HS-27A (cell line): Measurements from ENCODE around the gene IL1RAPL1.

Experiments used
- DNase-seq: peaks from one replicate; pipeline ENCODE4 v3.0.0-alpha.2; 2012; ENCODE audit warnings: low read depth, missing footprints

Gene IL1RAPL1

DNA sequence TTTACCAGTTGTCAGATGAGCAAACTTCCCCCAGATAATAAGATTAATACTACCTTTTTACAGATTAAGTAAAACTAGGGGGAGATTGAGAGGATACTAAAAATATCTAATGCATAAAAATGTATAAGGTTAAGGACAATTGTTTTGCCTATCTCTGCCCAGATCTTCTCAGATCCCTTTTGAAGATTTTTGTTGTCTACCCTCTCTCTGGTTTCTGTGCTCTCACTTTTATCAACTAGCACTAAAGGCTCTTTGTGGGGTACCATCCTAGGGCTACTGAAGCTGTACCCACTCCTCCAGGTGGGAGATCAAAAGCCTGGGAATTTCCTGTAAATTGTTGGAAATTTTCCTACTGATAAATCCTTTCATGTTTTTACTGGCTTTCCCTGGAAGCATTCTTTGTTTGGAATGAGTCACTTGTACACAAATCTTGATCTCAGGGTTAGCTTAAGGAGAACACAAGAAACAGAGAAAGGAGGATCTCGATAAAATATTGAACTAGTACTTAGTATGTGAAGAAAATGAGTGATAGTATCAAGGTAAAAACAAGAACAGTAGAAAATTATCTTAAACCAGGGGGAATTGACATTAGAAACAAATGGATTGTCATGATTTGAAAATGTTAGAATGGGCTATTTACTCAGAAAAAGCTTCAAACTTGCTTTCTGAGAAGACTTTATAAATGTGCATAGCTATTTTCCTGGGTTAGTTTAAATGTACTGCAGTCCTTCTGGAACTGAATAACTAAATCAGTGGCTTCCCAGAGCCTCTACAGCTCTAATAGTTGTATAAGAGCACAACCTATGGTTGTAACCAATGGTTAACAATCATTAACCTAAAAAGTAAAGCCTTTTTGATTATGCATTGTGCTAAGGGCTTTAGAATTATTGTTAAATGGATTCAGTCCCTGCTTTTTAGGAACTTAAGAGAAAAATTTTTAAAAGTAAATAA lies 948.2 kb downstream of the IL1RAPL1 start:
- no peak for DNase-seq

DNA sequence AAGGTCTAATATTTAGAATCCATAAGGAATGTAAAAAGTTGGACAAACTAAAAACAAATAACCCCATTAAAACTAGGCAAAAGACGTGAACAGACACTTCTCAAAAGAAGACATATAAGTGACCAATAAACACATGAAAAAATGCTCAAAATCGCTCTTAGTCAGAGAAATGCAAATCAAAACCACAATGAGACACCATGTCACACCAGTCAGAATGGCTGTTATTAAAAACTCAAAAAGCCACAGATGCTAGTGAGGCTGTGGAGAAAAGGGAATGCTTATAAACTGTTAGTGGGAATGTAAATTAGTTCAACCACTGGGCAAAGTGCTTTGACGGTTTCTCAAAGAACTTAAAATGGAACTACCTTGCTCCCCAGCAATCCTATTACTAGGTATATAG lies 953.8 kb downstream of the IL1RAPL1 start:
- DNase-seq = no peak

DNA sequence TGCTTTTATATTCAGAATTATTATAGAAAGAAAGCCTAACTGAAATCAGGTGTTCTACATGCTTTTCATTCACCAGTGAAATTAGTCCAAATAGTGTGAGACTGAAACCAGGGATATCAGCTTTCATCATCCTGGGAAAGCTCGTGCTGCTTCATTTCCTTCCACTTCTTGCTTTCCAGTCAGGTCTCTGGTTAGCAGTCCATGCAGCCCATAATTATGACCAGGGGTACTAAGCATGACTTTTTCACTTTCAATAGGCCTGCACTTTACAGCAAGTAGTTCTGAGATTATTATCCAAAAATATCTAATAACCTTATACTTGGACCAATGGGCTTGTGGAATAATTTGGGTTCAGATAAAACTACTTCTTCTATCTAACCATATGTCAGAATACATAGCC lies 954.9 kb downstream of the IL1RAPL1 start:
- no peak for DNase-seq

DNA sequence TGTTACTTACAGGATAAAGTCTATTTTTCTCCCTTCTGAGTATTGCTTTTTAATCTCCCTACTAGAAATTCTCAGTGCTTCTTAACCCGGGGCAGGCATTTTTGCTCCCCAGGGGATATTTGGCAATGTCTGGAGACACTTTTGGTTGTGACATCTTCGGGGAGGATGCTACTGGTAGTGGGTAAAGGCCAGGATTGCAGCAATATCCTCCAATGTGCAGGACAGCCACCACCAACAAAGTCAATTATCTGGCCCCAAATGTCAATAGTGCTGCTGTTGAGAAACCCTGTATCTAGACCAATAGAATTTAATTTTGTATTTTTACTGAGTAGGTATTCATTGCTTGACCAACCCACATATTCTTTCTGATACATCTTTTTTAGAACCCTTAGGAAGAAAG lies 958.6 kb downstream of the IL1RAPL1 start:
- DNase-seq = no peak

DNA sequence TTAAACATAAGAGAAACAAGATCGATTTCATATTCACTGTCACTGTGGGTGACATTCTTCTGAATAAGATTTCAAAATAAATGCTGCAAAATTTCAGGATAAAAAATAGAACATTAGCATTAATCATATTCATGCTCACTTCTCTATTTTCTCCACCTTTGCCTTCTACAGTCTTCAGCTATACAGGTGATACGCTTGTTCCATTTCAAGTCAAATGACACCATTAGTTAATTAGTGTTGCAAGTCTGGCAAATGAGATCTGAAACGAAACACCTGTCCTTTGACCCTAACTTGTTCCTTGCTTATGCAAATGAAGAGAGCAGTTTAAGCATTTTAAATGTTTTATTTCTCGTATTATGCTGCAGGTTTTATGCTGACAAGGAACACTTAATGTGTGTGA lies 960.6 kb downstream of the IL1RAPL1 start:
- no peak for DNase-seq

DNA sequence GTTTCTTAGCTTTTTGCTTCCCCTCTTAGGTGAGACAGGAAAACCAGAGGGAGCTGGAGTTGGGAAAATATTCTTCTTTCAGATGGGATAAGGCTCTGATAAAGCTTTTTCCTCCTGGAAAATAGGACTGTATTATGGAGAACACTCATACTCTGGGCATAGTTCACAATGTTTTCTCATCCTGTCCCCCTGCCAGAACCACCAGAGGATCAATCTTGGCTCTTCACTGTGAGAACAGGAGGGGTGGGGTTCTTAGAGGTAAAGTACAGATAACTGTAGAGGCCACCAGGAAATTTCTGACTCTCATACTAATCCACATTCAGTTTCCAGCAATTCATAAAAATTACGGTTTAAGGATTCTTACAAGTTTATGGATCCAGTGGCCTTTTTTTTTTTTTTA lies 966.3 kb downstream of the IL1RAPL1 start:
- no peak for DNase-seq

DNA sequence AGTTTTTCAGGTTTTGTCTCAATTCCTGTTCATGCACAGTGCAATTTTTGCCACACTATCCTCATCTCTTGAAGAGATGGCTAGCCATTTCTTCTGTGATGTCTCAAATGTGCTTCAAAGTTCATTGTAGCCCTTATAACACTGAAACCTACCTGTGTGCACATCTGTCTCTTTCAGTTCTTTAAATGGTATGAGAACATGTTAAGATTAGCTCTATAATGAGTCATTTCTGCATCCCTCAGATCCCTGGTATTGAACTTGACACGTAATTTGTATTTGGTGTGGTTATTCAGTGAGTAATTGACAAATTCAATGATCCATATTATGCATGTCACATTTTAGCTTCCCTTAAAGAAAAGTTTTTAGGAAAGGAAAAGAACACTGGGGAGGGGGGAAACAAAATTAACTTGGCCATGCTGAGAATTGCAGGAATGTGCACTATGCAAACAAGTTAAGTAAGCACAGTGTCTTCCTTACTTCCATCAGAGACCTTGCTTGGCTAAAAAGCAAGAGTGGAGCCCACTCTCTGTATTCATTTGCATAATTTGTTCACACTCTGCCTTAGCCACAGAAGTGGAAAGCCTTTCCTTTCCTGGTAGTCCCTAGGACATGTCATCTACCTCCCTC lies 968.3 kb downstream of the IL1RAPL1 start:
- no peak for DNase-seq

DNA sequence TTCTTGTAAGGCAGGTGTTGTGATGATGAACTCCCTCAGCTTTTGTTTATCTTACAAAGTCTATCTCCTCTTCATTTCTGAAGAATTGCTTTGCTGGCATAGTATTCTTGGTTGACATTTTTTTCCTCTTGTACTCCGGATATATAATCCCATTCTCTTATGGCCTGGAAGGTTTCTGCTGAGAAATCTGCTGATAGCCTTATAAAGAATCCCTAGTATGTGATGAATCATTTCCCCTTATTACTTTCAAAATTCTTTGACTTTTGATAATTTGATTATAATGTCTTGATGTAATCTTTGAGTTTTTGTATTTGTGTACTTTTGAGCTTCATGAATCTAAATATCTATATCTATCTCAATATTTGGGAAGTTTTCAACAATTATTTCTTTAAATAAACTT lies 972.8 kb downstream of the IL1RAPL1 start:
- no peak for DNase-seq

DNA sequence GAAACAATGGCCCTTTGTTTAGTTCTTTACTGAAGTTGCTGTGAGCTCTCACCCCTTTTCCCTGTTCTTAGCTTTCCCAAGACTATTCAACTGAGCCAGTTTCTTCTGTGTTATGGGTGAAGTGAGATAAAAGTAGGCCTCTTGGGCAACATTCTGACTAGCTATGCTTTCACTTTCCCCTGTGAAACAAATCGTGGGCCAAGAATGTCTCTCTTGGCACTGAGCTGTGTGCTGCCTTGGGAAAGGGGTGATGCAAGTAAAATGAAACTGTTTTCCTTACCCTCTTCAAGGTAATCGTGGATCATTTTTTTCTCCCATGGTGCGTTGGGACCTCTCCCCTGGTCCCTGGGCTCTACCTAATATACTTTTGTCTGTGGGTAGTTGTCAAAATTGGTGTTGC lies 974.2 kb downstream of the IL1RAPL1 start:
- no peak for DNase-seq

DNA sequence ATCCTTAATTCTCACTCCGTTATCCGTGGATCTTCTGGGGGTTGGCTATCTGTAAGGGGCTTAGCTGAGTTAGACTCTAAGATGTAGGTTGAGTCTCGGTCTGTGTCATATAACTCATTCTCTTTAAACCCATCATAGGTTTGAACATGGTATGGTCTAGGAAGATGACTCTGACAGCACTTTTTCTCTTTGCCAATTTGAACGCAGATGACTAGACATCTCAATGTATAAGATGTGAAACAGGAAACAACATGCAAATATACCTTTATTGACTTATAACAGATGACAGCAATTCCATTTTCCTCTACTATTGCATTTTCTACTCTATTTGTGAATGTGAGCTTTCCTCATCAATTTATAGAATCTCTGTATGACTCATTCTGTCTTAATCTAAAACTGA lies 993.3 kb downstream of the IL1RAPL1 start:
- no peak for DNase-seq

DNA sequence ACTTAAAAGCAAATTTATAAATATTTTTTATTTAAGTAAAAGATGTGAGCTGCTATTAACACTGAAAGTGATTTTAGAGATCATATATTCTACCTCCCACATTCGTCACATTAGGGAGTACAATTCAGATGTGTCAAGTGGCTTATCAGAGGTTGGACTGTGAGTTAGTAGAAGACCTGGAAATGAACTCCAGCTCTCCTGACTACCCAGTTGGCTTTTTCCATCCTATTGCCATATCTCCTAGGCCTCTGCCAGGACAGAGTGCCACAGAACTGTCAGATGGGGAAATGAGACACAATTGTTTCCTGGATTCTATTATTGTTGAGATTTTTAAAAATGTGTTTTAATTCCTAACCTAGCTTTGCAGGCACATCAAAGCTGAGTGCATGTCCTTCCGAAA lies 994.0 kb downstream of the IL1RAPL1 start:
- no peak for DNase-seq

DNA sequence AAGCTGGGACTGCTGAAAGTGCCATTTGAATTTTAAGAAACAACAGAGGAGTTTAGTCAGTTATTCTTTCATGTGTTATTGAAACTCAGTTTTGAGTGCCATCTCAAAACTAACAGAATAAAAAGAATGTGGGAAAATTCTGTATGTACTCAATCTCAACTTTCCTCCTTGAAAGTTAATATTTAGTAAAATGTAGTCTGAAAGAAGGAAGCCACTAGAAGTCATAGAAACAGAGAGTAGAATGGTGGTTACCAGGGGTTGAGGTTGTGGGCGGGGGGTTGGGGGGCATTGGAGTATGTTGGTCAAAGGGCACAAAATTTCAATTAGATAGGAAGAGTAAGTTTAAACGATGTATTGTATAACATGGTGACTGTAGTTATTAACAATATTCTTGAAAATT lies 999.9 kb downstream of the IL1RAPL1 start:
- no peak for DNase-seq

DNA sequence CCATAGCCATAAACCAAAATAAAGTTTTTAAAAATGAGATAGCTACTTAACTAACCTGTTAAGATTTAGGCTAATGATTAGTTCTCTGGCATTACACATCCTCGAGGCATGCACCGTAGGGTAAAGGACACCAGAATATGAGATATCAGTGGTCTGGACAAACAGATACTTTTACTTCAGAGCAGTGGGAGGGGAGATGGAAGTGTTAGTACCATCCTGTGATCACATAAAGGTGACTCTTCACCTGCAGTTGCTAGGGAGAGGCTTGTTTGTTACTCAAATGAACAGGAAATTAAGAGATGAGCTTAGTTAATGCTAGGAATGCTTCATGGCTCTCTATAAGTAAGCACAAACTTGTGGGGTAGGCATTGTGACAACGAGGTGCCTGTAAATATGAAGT lies 1003.7 kb downstream of the IL1RAPL1 start:
- DNase-seq = no peak

DNA sequence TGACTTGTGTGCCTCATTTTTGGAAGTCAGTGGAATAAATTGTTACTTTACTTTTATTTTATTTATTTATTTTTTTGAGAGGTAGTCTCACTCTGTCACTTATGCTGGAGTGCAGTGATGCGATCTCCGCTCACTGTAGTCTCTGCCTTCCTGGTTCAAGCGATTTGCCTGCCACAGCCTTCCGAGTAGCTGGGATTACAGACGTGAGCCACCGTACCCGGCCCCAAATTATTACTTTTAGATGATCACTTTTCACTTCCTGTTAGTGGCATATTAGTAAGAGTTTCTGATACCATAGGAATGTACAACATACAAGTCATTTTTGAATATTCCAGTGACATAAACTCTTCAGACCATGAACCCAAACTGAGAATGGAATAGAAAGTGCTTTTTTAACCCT lies 1017.1 kb downstream of the IL1RAPL1 start:
- DNase-seq = no peak

DNA sequence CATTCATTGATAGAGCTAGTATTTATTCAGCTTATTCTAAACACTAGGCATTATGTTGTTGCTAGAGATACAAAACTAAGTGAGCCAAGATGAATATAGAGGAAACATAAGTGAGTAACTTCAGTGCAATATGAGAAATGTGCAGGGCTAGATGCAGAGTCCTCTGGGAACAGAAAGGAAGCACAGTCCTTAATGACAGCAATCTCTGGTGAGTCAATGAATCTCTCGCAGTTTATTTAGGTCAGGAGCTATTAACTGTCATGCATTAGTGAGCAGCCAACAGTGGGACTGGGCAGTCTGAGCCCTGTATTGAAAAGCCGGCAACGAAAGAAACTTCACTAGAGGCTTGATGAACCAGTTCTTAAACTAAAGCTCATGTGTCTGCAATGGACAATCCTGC lies 1030.0 kb downstream of the IL1RAPL1 start:
- no peak for DNase-seq

DNA sequence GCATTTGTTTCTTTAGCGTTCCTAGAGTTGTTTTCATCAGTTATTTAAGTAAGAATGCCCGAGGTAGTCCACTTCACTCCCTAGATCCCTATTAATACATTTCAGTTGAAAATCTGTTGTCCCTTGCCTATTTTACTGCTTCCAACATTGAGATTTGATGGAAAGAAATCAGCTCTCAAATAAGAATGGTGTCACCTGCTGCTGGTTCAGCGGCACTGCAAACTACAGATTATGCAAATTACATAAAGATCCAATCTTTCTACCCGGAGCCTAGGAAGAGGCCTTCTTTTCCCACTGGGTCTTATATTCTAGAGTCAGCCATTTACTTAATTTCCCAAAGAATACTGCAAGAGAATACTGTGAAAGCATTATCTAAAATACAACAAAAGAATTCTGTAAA lies 1030.5 kb downstream of the IL1RAPL1 start:
- DNase-seq = no peak

DNA sequence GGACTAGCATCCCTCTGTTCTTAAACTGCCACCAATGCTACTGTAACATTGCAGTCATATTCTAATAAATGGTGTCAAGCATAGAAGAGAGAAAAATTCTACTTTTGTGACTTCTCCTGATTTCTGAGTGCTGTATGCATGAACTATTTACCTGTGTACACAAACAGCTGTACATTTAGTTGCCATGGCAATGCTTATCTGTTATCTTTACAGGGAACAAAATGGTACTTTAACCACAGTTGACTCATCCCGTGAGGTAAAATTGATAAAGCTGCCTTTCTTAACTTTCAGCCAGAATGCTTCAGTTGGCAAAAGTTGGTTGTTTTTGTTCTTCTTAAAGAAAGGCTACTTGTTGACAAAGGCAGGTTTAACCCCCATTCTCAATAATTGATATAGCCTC lies 1040.6 kb downstream of the IL1RAPL1 start:
- DNase-seq = no peak

DNA sequence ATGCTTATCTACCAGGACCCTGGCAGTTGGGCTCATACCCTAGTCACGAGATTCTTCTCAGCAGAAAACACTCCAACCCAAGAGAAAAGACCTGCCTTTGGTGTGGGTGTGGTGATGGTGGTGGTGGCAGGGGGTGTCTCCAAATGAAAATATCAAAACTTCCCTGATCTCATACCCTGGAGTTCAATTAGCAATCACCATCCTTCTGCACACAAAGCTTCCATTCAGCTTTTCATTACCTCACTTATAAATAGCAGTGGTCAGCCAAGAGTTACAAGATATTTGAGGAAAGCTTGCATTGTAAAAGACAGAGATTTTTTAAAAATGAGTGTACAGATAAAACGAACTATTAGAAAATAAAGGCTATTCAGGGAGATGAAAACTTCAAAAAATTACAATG lies 1047.3 kb downstream of the IL1RAPL1 start:
- no peak for DNase-seq

DNA sequence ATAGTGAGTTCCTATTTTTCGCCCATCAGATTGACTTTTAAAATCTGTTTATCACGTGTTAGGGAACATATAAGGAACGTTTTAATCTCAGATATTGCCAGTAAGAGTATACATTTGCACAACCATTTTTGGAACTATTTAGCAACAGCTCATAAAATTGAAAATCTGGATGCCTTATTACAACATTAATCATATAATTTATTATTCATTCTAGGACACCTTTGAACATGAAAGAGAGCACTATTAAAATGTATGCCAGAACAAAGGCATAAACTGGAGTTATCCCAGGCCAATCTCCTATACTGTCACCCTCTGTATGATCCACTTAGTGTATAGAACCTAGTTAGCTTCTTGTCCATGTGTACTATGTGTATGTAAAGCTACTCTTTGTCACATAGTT lies 1049.1 kb downstream of the IL1RAPL1 start:
- no peak for DNase-seq

DNA sequence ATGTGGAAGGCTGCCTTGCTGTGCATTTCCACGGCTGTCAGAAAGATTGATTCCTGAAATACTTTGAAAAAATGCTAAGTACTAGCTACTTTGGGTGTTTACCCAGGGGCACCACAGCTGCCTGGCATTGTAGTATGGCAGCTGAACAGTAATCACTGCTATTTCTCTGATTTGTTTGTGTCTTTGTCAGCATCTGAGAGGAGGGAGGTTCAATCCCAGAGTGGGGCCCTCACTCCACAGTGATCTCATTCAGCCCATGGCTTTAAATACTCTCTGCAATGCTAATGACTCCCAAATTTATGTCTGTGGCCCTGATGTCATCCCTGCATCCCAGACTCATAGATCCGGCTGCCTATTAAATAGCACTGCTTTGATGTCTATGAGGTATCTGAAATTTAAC lies 1052.9 kb downstream of the IL1RAPL1 start:
- DNase-seq = no peak

DNA sequence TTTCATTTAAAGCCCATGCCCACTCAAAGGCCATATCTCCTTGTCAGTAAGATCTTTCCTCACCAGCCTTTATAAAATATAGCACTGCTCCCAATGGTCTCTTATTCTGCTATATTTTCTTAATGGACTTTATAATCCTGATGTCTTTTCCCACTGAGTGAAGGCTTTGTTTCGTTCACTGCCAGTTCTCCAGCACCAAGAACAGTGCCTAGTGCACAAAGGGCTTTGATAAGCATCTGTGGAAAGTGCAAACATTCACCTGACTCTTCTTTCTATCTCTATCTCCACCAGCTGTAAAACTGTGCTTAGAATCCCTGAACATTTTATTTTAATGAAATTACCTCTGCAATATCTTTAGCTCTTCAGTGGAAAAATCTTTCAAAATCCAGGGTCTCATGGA lies 1054.2 kb downstream of the IL1RAPL1 start:
- DNase-seq = no peak

DNA sequence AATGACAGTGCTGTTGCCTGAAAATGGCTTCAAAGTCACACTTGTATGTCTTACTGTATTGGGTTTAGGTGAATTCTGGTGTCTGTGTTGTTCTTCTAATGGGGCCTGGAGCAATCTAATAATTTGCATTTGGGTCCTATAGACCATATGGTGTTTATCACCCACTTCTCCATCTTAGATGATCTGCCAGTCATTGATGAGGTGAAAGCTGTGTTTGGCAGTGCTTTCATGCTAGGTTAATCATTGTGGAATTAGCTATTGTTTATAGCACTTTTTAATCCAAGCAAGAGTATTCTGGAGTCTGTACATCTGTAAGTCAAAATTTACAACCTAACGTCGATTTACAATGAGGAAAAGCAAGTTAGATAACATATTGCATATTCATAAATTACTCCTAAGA lies 1055.9 kb downstream of the IL1RAPL1 start:
- DNase-seq = no peak

DNA sequence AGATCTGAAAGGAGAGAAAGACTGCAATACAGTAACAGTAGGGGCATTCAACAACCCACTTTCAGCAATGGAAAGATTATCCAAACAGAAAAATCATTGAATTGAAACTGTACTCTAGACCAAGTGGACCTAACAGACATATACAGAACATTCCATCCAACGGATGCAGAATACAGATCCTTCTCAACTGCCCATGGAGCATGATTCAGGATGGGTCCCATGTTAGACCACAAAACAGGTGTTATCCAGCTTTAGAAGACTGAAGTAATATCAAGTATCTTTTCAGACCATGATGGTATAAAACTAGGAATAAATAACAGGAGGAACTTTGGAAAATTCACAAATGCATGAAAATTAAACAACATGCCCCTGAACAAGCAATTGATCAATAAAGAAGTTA lies 1060.9 kb downstream of the IL1RAPL1 start:
- no peak for DNase-seq

DNA sequence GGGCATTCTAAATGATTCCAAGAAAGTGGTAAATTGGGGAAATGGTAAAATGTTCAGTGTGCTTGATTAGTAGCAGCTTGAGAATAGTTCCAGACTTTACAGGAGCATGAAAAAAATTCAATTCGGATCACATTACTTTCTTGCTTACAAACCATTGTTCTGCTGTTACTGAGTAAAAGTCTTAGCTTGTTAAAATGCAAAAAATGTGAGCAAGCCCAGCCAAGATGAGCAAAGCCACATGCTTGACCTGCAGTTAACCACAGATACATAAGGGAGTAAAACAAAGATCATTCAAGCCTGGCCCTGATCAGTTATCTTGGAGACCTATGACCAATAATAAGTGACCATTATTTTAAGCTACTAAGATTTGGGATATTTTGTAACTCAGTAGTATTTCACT lies 1065.2 kb downstream of the IL1RAPL1 start:
- peak; percentile 30 for DNase-seq
